Endometrium (tissue), 2 donors: ENCODE results near the gene LRP3.

Experiments
- FAIRE-seq: peaks from 2 replicates; lab custom pipeline; 2012; peaks lifted over from hg19 to GRCh38; lab: Jason Lieb, UNC
- donor health status: control.
- donor health status: control.

LRP3 gene

DNA sequence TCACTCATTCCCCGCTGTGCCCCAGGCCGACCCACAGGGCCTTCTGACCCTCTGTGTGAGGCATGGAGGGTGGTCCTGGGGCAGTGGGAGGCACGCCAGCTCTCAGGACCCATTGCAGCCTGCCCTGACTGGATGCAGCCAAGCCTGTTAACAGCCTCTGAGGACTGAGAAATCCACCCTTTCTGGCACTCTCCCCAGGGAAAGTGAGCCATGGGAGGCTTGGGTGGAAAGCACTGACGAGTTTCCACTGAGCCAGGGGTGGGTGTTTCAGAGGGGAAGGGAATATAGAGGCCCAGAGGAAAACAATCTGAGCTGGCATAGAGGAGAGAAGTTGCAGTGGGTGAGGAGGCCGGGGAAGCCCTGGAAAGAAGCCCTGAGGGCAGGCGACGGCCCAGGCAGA, 62.1 kb downstream of the LRP3 start:
- FAIRE-seq, result no peak

DNA sequence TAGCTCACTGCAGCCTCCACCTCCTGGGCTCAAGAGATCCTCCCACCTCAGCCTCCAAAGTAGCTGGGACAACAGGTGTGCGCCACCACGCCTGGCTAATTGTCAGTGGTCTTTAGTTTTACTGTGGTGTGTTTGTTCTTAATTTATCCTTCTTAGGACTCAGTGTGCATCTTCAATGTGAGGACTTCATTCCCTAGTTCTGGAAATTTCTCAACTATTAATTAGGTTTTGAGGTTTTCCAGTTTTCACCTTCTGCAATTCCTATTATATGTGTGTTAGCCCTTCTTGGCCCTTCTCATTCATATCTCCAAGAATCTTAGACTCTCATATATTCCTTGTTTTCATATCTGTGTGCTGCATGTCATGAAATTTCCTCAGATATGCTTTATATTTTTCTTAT, 63.7 kb downstream of the LRP3 start:
- FAIRE-seq, result no peak
